Measurements from ENCODE around the gene PRSS16. TPM values are rescaled to one million over a fixed set of nuclear protein-coding genes. Genes with fewer than 3 reads are reported as not detected.

Gene PRSS16, protein sequence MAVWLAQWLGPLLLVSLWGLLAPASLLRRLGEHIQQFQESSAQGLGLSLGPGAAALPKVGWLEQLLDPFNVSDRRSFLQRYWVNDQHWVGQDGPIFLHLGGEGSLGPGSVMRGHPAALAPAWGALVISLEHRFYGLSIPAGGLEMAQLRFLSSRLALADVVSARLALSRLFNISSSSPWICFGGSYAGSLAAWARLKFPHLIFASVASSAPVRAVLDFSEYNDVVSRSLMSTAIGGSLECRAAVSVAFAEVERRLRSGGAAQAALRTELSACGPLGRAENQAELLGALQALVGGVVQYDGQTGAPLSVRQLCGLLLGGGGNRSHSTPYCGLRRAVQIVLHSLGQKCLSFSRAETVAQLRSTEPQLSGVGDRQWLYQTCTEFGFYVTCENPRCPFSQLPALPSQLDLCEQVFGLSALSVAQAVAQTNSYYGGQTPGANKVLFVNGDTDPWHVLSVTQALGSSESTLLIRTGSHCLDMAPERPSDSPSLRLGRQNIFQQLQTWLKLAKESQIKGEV
- 0.57 and 0.63 TPM in 2 replicates for total RNA-seq
- long read RNA-seq = 0 reads

DNA sequence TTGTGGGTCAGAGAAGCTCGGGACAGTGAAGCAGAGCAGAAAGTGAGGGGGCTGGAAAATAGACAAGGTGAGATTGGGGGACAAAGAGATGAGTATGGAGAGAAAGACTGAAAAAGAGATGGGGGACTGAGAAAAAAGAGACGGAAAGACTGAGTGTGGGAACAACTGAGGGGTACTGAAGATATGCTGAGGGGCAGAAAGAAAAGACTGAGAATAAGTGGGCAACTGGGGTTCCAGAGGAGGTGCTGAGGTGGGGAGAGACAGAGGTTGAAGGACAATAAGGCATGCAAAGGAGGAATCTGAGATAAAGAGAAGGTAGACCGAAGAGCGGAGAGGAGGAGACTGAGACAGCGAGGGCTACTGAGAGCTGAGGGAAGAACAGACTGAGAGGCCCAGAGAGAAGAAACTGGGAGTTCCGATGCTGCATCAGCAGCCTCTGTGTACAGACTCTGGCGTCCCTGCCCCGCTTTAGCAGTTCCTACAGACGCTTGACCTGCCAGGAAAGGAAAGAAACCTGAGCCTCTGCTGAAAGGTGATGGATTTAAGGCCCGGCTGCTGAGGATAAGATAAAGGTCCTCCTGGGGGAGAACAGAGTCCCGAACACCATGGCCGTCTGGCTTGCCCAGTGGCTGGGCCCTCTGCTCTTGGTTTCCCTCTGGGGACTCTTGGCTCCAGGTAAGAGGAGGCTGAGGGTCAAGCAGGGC is at the start of gene PRSS16:
Gene PRSS16 (plus strand): TSS at position 569 of the 704 bp plus-strand sequence. CDS start 37 bp downstream, at position 606.
- Mint-ChIP-seq H3K27me3 (ENCODE audit: low read depth) (peaks cover 56% of the 10 kb centered on the region), H3K4me1 (peaks cover 4% of the 10 kb centered on the region), H3K27ac (ENCODE audit: unreplicated experiment) (no peak within 1 kb of the TSS), H3K36me3 (ENCODE audit: low read depth) (no peaks in the 10 kb centered on the region), H3K4me3 (no peak within 1 kb of the TSS), H3K9me3 (no peaks in the 10 kb centered on the region)
- no peak for DNase-seq (ENCODE audit: low read depth, low spot score)
- TF ChIP-seq, protein P1, sequence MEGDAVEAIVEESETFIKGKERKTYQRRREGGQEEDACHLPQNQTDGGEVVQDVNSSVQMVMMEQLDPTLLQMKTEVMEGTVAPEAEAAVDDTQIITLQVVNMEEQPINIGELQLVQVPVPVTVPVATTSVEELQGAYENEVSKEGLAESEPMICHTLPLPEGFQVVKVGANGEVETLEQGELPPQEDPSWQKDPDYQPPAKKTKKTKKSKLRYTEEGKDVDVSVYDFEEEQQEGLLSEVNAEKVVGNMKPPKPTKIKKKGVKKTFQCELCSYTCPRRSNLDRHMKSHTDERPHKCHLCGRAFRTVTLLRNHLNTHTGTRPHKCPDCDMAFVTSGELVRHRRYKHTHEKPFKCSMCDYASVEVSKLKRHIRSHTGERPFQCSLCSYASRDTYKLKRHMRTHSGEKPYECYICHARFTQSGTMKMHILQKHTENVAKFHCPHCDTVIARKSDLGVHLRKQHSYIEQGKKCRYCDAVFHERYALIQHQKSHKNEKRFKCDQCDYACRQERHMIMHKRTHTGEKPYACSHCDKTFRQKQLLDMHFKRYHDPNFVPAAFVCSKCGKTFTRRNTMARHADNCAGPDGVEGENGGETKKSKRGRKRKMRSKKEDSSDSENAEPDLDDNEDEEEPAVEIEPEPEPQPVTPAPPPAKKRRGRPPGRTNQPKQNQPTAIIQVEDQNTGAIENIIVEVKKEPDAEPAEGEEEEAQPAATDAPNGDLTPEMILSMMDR (conservative IDR thresholded peaks at IDR 0.05) = no peak

DNA sequence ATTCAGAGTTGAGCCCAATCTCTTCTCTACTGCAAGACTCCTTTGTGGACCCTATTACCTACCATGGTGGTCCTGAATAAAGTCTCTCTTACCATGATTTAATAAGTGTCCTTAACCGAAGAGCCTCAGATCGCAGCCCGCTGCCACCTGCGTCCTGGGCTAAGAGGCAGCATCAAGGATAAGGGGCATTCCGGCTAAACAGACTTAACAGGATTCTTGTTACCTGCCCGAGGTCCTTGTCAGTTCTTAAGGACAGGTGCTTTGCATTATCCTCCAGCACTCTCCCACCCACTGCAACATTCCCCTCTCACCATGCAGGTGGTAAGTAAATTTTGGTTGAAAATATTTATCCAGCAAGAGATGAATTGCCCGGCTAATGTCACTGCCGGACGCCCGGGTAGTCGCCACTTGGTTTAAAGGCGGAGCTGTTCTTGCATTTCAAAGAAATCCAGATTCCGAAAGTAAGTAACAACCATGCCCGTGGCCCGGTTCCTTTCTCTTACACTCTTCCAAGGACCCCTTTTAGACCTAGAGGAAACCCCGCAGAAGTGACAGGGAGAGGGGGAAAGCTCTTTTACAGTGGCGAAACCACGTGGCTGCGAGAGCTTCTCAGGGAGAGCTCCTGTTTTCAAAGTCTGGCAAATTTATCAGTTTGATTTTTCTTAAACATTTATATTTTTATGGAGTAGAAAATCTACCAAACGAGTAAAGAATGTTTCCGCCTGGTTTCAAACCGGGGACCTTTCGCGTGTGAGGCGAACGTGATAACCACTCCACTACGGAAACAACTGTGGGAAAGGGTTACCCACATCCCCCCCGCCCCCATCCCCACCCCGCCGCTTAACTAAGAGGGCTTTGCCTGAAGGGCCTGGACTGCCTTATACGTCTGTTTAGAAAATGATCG is 41.9 kb upstream of the PRSS16 start:
- DNase-seq (ENCODE audit: low read depth, low spot score) = no peak
- no peak overlapping the region for H3K27ac Mint-ChIP-seq (ENCODE audit: unreplicated experiment)
- H3K4me1 Mint-ChIP-seq = peaks cover 6% of the 10 kb centered on the region
- H3K27me3 Mint-ChIP-seq (ENCODE audit: low read depth) = peaks cover 40% of the 10 kb centered on the region
- H3K9me3 Mint-ChIP-seq = no peaks in the 10 kb centered on the region
- H3K36me3 Mint-ChIP-seq (ENCODE audit: low read depth) = no peaks in the 10 kb centered on the region
- TF ChIP-seq, protein P1 (conservative IDR thresholded peaks at IDR 0.05) = no peak
- H3K4me3 Mint-ChIP-seq = peak overlapping the region; percentile 78

DNA sequence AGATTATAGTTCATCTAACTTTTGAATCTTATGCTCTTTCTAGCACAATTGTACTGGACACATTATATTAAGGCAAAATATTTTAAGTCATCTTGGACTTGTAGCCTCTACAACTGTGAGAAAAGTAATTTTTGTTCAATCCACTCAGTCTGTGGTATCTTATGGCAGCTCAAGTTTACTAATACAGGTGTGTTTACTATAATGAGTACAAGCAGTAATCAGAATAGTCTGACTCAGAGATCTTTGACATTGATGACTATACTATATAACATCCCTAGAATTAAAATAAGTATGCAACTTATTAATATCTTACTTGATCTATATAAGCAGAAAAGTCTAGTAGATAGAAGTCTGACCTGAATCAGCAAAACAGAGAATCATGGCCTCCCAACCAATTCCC is 40.7 kb upstream of the PRSS16 start:
- Mint-ChIP-seq H3K36me3 (ENCODE audit: low read depth) (no peaks in the 10 kb centered on the region), H3K9me3 (no peaks in the 10 kb centered on the region), H3K4me3 (no peak overlapping the region), H3K4me1 (peaks cover 8% of the 10 kb centered on the region), H3K27ac (ENCODE audit: unreplicated experiment) (no peak overlapping the region), H3K27me3 (ENCODE audit: low read depth) (peaks cover 42% of the 10 kb centered on the region)
- DNase-seq (ENCODE audit: low read depth, low spot score) = no peak
- TF ChIP-seq, protein P1 (conservative IDR thresholded peaks at IDR 0.05) = no peak

DNA sequence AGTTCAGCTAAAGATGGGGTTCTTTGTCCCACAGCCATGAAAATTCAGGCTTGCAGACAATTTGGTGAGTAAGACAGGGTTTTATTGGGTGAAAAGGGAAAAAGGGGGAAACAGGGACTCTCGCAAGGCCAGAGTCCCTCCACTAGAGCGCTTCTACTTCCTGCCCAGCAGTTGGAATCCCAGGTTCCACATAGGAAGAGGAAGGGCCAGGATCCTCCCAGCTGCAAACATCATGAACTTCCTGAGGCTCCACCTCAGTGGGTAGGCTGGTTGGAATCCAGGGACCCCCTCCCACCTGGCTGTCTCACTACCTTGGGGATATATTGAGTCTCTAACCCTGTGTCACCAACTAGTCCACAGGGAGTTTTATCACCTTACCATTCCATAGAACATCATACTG is 39.5 kb upstream of the PRSS16 start:
- TF ChIP-seq, protein P1 (conservative IDR thresholded peaks at IDR 0.05) = no peak
- Mint-ChIP-seq H3K4me1 (peaks cover 10% of the 10 kb centered on the region), H3K27ac (ENCODE audit: unreplicated experiment) (no peak overlapping the region), H3K4me3 (no peak overlapping the region), H3K9me3 (no peaks in the 10 kb centered on the region), H3K36me3 (ENCODE audit: low read depth) (no peaks in the 10 kb centered on the region), H3K27me3 (ENCODE audit: low read depth) (peaks cover 46% of the 10 kb centered on the region)
- DNase-seq (ENCODE audit: low read depth, low spot score) = no peak

DNA sequence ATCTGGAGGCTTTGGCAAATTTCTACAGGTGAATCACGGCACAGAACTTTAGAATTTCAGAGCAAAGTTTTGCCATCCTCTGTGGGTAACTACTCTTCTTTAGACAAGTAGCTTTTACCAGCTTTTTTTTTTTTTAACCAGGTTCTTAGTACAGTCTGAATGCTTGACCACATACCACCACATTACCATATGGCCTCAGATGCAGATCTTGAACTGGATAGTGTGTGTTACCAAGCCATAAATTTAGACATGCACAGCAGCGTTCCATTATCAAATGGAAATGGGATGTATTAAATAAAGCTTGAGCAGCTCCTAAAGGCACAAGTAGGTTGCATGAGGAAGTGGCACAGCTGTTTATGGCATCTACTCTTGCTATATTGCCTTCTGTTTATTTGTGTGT is 38.3 kb upstream of the PRSS16 start:
- peaks cover 52% of the 10 kb centered on the region for H3K27me3 Mint-ChIP-seq (ENCODE audit: low read depth)
- peaks cover 2% of the 10 kb centered on the region for H3K9me3 Mint-ChIP-seq
- H3K36me3 Mint-ChIP-seq (ENCODE audit: low read depth) = no peaks in the 10 kb centered on the region
- peaks cover 17% of the 10 kb centered on the region for H3K4me1 Mint-ChIP-seq
- no peak overlapping the region for H3K4me3 Mint-ChIP-seq
- DNase-seq (ENCODE audit: low read depth, low spot score) = no peak
- TF ChIP-seq, protein P1 (conservative IDR thresholded peaks at IDR 0.05) = no peak
- no peak overlapping the region for H3K27ac Mint-ChIP-seq (ENCODE audit: unreplicated experiment)

All from neural crest cell (in vitro differentiated cells).